ENCODE data around the gene TMEM18.

DNA sequence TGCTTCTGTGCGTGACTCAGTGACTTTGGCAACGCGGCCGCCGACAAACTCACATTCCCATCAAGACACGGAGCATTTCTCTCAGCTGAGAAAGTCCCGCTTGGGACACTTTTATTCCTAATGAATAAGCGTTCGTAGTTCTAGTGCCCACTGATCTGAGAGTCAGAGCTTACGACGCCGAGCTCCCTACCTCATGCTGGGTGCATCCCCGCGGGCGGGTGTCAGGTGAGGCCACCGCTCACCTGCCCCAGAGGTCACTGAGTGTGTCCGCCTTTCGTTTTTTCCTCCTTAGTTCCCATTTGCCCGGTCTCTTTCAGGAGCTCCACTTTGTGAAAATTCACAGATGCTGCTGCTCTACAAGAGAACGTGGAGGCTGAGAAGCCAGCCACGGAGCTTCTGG, 43.6 kb upstream of the TMEM18 start:
- TF ChIP-seq, protein P1, sequence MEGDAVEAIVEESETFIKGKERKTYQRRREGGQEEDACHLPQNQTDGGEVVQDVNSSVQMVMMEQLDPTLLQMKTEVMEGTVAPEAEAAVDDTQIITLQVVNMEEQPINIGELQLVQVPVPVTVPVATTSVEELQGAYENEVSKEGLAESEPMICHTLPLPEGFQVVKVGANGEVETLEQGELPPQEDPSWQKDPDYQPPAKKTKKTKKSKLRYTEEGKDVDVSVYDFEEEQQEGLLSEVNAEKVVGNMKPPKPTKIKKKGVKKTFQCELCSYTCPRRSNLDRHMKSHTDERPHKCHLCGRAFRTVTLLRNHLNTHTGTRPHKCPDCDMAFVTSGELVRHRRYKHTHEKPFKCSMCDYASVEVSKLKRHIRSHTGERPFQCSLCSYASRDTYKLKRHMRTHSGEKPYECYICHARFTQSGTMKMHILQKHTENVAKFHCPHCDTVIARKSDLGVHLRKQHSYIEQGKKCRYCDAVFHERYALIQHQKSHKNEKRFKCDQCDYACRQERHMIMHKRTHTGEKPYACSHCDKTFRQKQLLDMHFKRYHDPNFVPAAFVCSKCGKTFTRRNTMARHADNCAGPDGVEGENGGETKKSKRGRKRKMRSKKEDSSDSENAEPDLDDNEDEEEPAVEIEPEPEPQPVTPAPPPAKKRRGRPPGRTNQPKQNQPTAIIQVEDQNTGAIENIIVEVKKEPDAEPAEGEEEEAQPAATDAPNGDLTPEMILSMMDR (IDR thresholded peaks at IDR 0.05; ENCODE audit: poor library complexity, severe bottlenecking), result no peak
- TF ChIP-seq EZH2 (IDR thresholded peaks at IDR 0.05; ENCODE audit: borderline replicate concordance, insufficient read depth, low read length, poor library complexity, severe bottlenecking) (no peak), POLR2AphosphoS5 (IDR thresholded peaks at IDR 0.05) (no peak)
- TF ChIP-seq, protein P2, sequence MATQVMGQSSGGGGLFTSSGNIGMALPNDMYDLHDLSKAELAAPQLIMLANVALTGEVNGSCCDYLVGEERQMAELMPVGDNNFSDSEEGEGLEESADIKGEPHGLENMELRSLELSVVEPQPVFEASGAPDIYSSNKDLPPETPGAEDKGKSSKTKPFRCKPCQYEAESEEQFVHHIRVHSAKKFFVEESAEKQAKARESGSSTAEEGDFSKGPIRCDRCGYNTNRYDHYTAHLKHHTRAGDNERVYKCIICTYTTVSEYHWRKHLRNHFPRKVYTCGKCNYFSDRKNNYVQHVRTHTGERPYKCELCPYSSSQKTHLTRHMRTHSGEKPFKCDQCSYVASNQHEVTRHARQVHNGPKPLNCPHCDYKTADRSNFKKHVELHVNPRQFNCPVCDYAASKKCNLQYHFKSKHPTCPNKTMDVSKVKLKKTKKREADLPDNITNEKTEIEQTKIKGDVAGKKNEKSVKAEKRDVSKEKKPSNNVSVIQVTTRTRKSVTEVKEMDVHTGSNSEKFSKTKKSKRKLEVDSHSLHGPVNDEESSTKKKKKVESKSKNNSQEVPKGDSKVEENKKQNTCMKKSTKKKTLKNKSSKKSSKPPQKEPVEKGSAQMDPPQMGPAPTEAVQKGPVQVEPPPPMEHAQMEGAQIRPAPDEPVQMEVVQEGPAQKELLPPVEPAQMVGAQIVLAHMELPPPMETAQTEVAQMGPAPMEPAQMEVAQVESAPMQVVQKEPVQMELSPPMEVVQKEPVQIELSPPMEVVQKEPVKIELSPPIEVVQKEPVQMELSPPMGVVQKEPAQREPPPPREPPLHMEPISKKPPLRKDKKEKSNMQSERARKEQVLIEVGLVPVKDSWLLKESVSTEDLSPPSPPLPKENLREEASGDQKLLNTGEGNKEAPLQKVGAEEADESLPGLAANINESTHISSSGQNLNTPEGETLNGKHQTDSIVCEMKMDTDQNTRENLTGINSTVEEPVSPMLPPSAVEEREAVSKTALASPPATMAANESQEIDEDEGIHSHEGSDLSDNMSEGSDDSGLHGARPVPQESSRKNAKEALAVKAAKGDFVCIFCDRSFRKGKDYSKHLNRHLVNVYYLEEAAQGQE (IDR thresholded peaks at IDR 0.05; ENCODE audit: borderline replicate concordance), result no peak

Measured in neural cell (in vitro differentiated cells).